Caco-2 (cell line): ENCODE measurements around the gene TP53TG5. TPM values are rescaled to one million over a fixed set of nuclear protein-coding genes. Genes with fewer than 3 reads are reported as not detected.

ENCODE experiments used
- BruUV-seq: library from RNA; stranded (reverse); fragments of 400-500 nt; replicated peaks from 2 replicates; lab custom pipeline; 2021; lab: Mats Ljungman, UMichigan
- CTCF ChIA-PET: fragments of 300-600 bp; sonication (Branson Sonifier 250); formaldehyde crosslinking; loops from one replicate; lab custom pipeline; 2022; ENCODE audit warnings: antibody characterized with exemption; lab: Charles Lee
- POLR2A ChIA-PET: fragments of 300-600 bp; sonication (Branson Sonifier 250); formaldehyde crosslinking; loops from one replicate; lab custom pipeline; 2022; ENCODE audit warnings: antibody characterized with exemption; lab: Charles Lee
- DNase-seq, 2 experiments: peaks; one replicate each; pipeline versions ENCODE4 v3.0.0 to v3.0.0-alpha.2; 2020 to 2022
- H3K27me3 ChIP-seq: replicated peaks from 2 replicates; pipeline ENCODE4 v1.6.0; 2011; ENCODE audit warnings: low read length; ENCODE audit not compliant: control insufficient read depth, insufficient read depth
- H3K36me3 ChIP-seq: 2 replicates; pipeline ENCODE4 v1.5.1; 2011; ENCODE audit warnings: low read length; ENCODE audit not compliant: control insufficient read depth, insufficient read depth
- H3K4me1 ChIP-seq: fragments of 250-450 bp; sonication (Bioruptor Pico); 2 replicates; pipeline ENCODE4 v1.5.1; 2020; ENCODE audit warnings: mild to moderate bottlenecking
- H3K4me3 ChIP-seq: 2 replicates; pipeline ENCODE4 v1.5.1; 2011; ENCODE audit warnings: low read depth, mild to moderate bottlenecking, control low read depth, low read length
- H3K9me3 ChIP-seq: fragments of 250-450 bp; sonication (Bioruptor Pico); 2 replicates; pipeline ENCODE4 v1.5.1; 2020; ENCODE audit warnings: mild to moderate bottlenecking, moderate library complexity
- H3K27ac Mint-ChIP-seq: one replicate; pipeline ENCODE4 v1.8.0; 2022; ENCODE audit warnings: mixed read lengths; ENCODE audit not compliant: unreplicated experiment
- H3K27me3 Mint-ChIP-seq: one replicate; pipeline ENCODE4 v1.8.0; 2022; ENCODE audit warnings: mixed read lengths; ENCODE audit not compliant: insufficient read depth, unreplicated experiment
- H3K36me3 Mint-ChIP-seq: one replicate; pipeline ENCODE4 v1.8.0; 2022; ENCODE audit warnings: mild to moderate bottlenecking, mixed read lengths; ENCODE audit not compliant: insufficient read depth, unreplicated experiment
- H3K4me1 Mint-ChIP-seq: one replicate; pipeline ENCODE4 v1.8.0; 2022; ENCODE audit warnings: low read depth, mixed read lengths; ENCODE audit not compliant: unreplicated experiment
- H3K4me3 Mint-ChIP-seq: one replicate; pipeline ENCODE4 v1.8.0; 2022; ENCODE audit warnings: mild to moderate bottlenecking, moderate library complexity, mixed read lengths; ENCODE audit not compliant: unreplicated experiment
- H3K9me3 Mint-ChIP-seq: one replicate; pipeline ENCODE4 v1.8.0; 2022; ENCODE audit warnings: mixed read lengths; ENCODE audit not compliant: unreplicated experiment
- CTCF ChIP-seq, 2 experiments: fragments of 200-600 bp in 1 of 2; IDR thresholded peaks; 1 replicate in 1 of 2; 2 replicates in 1 of 2; pipeline versions ENCODE4 v1.5.1 to v1.8.0; 2011 to 2022; ENCODE audit warnings: antibody characterized with exemption in 1 of 2, control low read depth in 1 of 2, inconsistent platforms in 1 of 2, low read depth in 1 of 2, low read length in 1 of 2, mild to moderate bottlenecking in 1 of 2, moderate library complexity in 1 of 2; ENCODE audit not compliant: insufficient read depth in 1 of 2, severe bottlenecking in 1 of 2, unreplicated experiment in 1 of 2
- intact Hi-C: fragments of 100-400 bp; cut with micrococcal nuclease; formaldehyde crosslinking; loops from one replicate; pipeline ENCODE4 v1.10.0; 2022; ENCODE audit not compliant: unreplicated experiment
- total RNA-seq: library from RNA; stranded (reverse); gene quantifications from 2 replicates; pipeline ENCODE4 v1.2.3, GENCODE V29; 2022

Gene TP53TG5
- total RNA-seq, 1 experiment from 2014 or later: not detected

DNA sequence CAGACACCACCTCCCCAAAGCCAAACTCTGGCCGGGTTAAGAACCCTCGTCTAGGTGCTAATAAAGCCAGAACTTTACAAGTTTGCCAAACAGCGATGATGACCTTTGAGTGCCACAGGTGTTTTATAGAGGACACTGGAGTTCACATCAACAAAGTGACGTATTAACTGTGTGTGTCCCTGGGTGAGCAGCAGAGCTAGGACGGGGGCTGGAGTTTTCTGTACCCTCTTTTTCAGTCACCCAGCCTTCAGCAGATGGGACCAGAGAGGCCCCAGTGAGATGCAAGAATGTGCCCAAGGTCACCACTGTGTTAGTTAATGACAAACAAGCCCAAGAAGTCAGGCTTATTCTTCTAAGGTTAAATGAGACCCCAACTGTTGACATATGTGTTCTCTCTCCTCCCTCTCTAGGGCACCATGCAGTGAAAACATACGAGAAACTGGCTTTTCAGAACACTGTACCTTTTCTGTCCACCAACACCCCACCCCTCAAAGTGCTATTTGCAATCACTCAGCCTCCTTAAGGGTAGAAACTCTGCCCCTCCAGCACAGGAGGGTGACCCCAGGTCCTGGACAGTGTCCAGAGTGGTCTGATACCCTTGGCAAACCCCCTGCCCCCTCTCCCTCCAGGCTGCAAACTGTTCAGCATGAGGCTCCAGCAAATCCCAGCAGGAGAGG lies 35.1 kb downstream of the TP53TG5 start:
- no peaks in the 10 kb centered on the region for H3K27me3 Mint-ChIP-seq
- no TSS peak for BruUV-seq
- peak overlapping the region; percentile 77 for H3K27ac Mint-ChIP-seq
- H3K36me3 ChIP-seq: peaks cover 11% of the 10 kb centered on the region
- ChIA-PET CTCF (interaction anchor here (0.7 to 4.4 kb wide), 9 partner anchors 17 to 494 kb away, joined by 4 to 50 read pairs (median 20); partner anchors contain the start of gene SYS1), POLR2A (interaction anchor here (1.0 to 9.0 kb wide), 5 partner anchors 19 to 538 kb away, joined by 3 to 229 read pairs (median 9); partner anchors contain the start of genes SYS1 and ZSWIM1)
- no peak for TF ChIP-seq CTCF (IDR thresholded peaks at IDR 0.05; ENCODE audit: insufficient read depth in 1 of 2, low read depth in 1 of 2, low read length in 1 of 2, severe bottlenecking in 1 of 2, unreplicated experiment in 1 of 2)
- intact Hi-C loops: loop anchor here (1.0 kb wide), 2 partner anchors 20 kb away; partner anchors contain the start of gene SYS1
- H3K4me1 ChIP-seq: peaks cover 91% of the 10 kb centered on the region
- peak in 1 of 2 experiments; percentile 93 for DNase-seq
- H3K9me3 Mint-ChIP-seq: no peaks in the 10 kb centered on the region
- H3K4me1 Mint-ChIP-seq: peaks cover 89% of the 10 kb centered on the region
- peaks cover 98% of the 10 kb centered on the region for H3K36me3 Mint-ChIP-seq
- peak overlapping the region; percentile 24 for H3K4me3 ChIP-seq
- peak overlapping the region; percentile 97 for H3K4me3 Mint-ChIP-seq
- no peaks in the 10 kb centered on the region for H3K9me3 ChIP-seq
- H3K27me3 ChIP-seq: no peaks in the 10 kb centered on the region

DNA sequence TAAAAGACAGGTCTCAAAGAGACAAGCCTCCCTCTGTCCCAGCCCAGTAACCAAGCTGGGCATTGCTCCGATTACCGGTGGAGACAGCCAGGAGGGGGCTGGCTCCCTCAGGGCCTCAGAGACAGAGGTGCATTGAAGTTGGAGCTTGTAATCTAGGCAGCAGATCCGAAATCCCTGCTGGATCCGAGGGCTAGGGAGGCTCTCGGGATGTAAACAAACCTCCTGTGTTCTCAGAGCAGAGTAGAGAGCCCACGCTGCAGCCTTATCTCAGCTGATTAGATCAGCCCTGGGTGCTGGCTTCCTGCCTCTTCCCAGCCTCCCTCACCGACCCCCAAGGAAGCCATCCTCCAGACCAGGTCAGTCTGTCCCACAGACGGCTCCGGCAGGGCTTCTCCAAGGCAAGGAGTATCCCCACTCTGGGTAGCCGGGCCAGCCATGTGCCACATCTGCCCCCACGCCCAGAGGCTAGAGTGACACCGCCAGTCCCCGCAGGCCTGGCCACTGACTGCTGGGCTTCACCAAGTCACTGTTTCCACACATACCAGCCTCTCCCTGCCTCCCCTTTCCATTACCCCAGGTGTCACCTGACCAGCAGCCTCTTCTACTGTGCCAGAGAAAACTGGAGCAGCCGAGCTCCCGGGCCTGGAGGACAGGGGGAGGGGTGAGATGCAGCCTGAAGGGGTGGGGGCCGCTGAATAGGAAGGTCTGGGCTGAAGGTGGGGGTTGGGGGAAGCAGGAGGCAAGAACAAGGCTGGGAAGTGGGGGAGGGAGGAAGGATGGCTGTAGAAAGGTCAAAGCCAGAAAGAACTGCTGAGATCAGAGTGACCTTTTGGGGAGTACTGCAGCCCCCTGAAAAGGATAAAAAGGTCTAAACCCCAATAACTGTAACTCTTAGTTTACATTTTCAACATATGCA lies 35.9 kb downstream of the TP53TG5 start:
- Mint-ChIP-seq H3K4me1 (peaks cover 95% of the 10 kb centered on the region), H3K4me3 (peak overlapping the region; percentile 97), H3K27ac (peak overlapping the region; percentile 77), H3K36me3 (peaks cover 98% of the 10 kb centered on the region), H3K27me3 (no peaks in the 10 kb centered on the region), H3K9me3 (no peaks in the 10 kb centered on the region)
- no peak for TF ChIP-seq CTCF (IDR thresholded peaks at IDR 0.05; ENCODE audit: insufficient read depth in 1 of 2, low read depth in 1 of 2, low read length in 1 of 2, severe bottlenecking in 1 of 2, unreplicated experiment in 1 of 2)
- intact Hi-C loops: no loop called here
- BruUV-seq: no TSS peak
- CTCF ChIA-PET: interaction anchor here (0.5 to 4.4 kb wide), 15 partner anchors 16 to 436 kb away, joined by 3 to 50 read pairs (median 6); partner anchors contain the start of gene SYS1
- no peaks in the 10 kb centered on the region for H3K9me3 ChIP-seq
- no peaks in the 10 kb centered on the region for H3K27me3 ChIP-seq
- peaks cover 99% of the 10 kb centered on the region for H3K4me1 ChIP-seq
- DNase-seq: peak; percentile 90 to 93
- POLR2A ChIA-PET: interaction anchor here (1.0 to 9.0 kb wide), 4 partner anchors 19 to 108 kb away, joined by 3 to 229 read pairs (median 6); partner anchors contain the start of gene SYS1
- peak overlapping the region; percentile 24 for H3K4me3 ChIP-seq
- peaks cover 11% of the 10 kb centered on the region for H3K36me3 ChIP-seq

- Histone ChIP-seq H3K4me1 (peaks cover 100% of the 10 kb centered on the region), H3K27me3 (no peaks in the 10 kb centered on the region), H3K36me3 (peaks cover 11% of the 10 kb centered on the region), H3K4me3 (peak overlapping the region; percentile 24), H3K9me3 (no peaks in the 10 kb centered on the region)
- Mint-ChIP-seq H3K4me3 (peak overlapping the region; percentile 97), H3K4me1 (peaks cover 95% of the 10 kb centered on the region), H3K36me3 (peaks cover 100% of the 10 kb centered on the region), H3K27me3 (no peaks in the 10 kb centered on the region), H3K9me3 (no peaks in the 10 kb centered on the region), H3K27ac (peak overlapping the region; percentile 77)
- TF ChIP-seq CTCF (IDR thresholded peaks at IDR 0.05; ENCODE audit: insufficient read depth in 1 of 2, low read depth in 1 of 2, low read length in 1 of 2, severe bottlenecking in 1 of 2, unreplicated experiment in 1 of 2): no peak
- intact Hi-C loops: no loop called here
- no peak for DNase-seq
- ChIA-PET POLR2A (interaction anchor here (0.6 to 9.0 kb wide), 4 partner anchors 19 to 432 kb away, joined by 4 to 229 read pairs (median 7); partner anchors contain the start of gene SYS1), CTCF (interaction anchor here (0.5 to 4.4 kb wide), 12 partner anchors 16 to 430 kb away, joined by 3 to 50 read pairs (median 8); partner anchors contain the start of gene SYS1)
- BruUV-seq: no TSS peak
Measured at GRCh38 chr20:45341579-45341938, 36.6 kb downstream of the TP53TG5 start.
